Activated CD8-positive, alpha-beta T cell treated with anti-CD3 and anti-CD28 coated beads, Interleukin-2, amount 10 ng/mL, durations not matched to agents 7 days and 5 days (primary cell): ENCODE data around the gene ZNF23. TPM values are rescaled to one million over a fixed set of nuclear protein-coding genes. Genes with fewer than 3 reads are reported as not detected.
A peak's percentile ranks its signal among the peaks of the same experiment; 100 is the strongest.
"Not testable (repeated sequence)": the region's sequence is repeated elsewhere in the genome, so short reads cannot be mapped to it uniquely, and the experiment has no call there.

ENCODE experiments used
- ATAC-seq: fragments of 150-1000 bp; cut with Tn5 transposase; one replicate; pipeline ENCODE4 v1.10.0; 2021; ENCODE audit warnings: moderate library complexity
- CTCF ChIA-PET: fragments of 350-600 bp; sonication (Branson Sonifier 250); formaldehyde crosslinking; loops from one replicate; lab custom pipeline; 2021; ENCODE audit warnings: antibody characterized with exemption; lab: Charles Lee
- POLR2A ChIA-PET: fragments of 350-600 bp; sonication (Branson Sonifier 250); formaldehyde crosslinking; loops from one replicate; lab custom pipeline; 2021; ENCODE audit warnings: antibody characterized with exemption; lab: Charles Lee
- DNase-seq: peaks from one replicate; pipeline ENCODE4 v3.0.0-alpha.2; 2020
- H3K27ac Mint-ChIP-seq: one replicate; pipeline ENCODE4 v1.8.0; 2021; ENCODE audit warnings: mild to moderate bottlenecking, mixed read lengths
- H3K27me3 Mint-ChIP-seq: one replicate; pipeline ENCODE4 v1.8.0; 2021; ENCODE audit warnings: low read depth, mixed read lengths
- H3K36me3 Mint-ChIP-seq: one replicate; pipeline ENCODE4 v1.8.0; 2021; ENCODE audit warnings: low read depth, mixed read lengths
- H3K4me1 Mint-ChIP-seq: one replicate; pipeline ENCODE4 v1.8.0; 2021; ENCODE audit warnings: low read depth, mixed read lengths
- H3K4me3 Mint-ChIP-seq: one replicate; pipeline ENCODE4 v1.8.0; 2021; ENCODE audit warnings: mild to moderate bottlenecking, mixed read lengths
- H3K9me3 Mint-ChIP-seq: one replicate; pipeline ENCODE4 v1.8.0; 2022; ENCODE audit warnings: mixed read lengths; ENCODE audit not compliant: insufficient read depth
- total RNA-seq, 2 experiments: library from RNA; stranded (reverse); gene quantifications; one replicate each; pipeline ENCODE4 v1.2.3, GENCODE V29; 2021

ZNF23 gene
- total RNA-seq, result 1 to 10 TPM; 7.9 to 8.7 TPM

- Mint-ChIP-seq H3K4me1 (peaks cover 22% of the 10 kb centered on the region), H3K4me3 (peak within 1 kb of the TSS; percentile 86), H3K27ac (peak within 1 kb of the TSS; percentile 89), H3K27me3 (no peaks in the 10 kb centered on the region), H3K9me3 (no peaks in the 10 kb centered on the region), H3K36me3 (no peaks in the 10 kb centered on the region)
- ChIA-PET CTCF (interaction anchor here (0.7 to 3.5 kb wide), 6 partner anchors 19 to 149 kb away, joined by 3 to 14 read pairs (median 6); no protein-coding TSS in a partner anchor), POLR2A (interaction anchor here (0.5 to 1.7 kb wide), 3 partner anchors 20 to 90 kb away, joined by 3 to 8 read pairs (median 4); no protein-coding TSS in a partner anchor)
- DNase-seq (peak; percentile 82), ATAC-seq (peak; percentile 98)
Measured at GRCh38 chr16:71461686-71462648, at the start of gene ZNF23. Gene ZNF23, minus strand, starts transcription at chr16:71462247. Its CDS starts 5,451 bp downstream, at chr16:71456796.

DNA sequence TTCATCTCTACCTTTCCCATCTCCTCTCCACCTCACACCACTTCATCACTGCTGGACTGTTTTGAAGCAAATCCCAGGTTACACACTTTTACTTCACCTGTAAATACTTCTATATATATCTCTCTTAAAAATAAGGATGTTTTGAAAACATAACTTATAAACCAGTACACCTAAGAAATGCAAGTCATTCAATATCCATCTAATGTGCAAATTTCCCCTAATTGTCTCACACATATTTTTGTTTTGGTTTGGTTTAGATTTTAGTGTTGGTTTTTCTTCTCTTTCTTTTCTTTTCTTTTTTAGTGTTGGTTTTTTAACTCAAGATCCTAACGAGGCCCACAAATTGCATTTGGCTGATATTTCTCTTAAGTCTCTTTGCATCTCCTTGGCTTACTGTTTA lies 45.0 kb upstream of the ZNF23 start:
- ChIA-PET CTCF (no interaction called here), POLR2A (no interaction called here)
- ATAC-seq (no peak), DNase-seq (no peak)
- Mint-ChIP-seq H3K4me1 (no peaks in the 10 kb centered on the region), H3K9me3 (no peaks in the 10 kb centered on the region), H3K4me3 (no peak overlapping the region), H3K27ac (no peak overlapping the region), H3K27me3 (peaks cover 21% of the 10 kb centered on the region), H3K36me3 (no peaks in the 10 kb centered on the region)

GRCh38 chr16:71504901-71505300 lies 42.9 kb upstream of the ZNF23 start:
- Mint-ChIP-seq H3K4me1 (no peaks in the 10 kb centered on the region), H3K27ac (no peak overlapping the region), H3K9me3 (no peaks in the 10 kb centered on the region), H3K27me3 (peaks cover 21% of the 10 kb centered on the region), H3K4me3 (no peak overlapping the region), H3K36me3 (no peaks in the 10 kb centered on the region)
- POLR2A ChIA-PET, result no interaction called here
- no peak for ATAC-seq
- no peak for DNase-seq
- CTCF ChIA-PET, result no interaction called here

GRCh38 chr16:71504051-71504450 lies 42.0 kb upstream of the ZNF23 start:
- H3K36me3 Mint-ChIP-seq, H3K27ac Mint-ChIP-seq, POLR2A ChIA-PET, ATAC-seq, DNase-seq, H3K4me3 Mint-ChIP-seq, H3K4me1 Mint-ChIP-seq, H3K9me3 Mint-ChIP-seq, CTCF ChIA-PET: not testable (repeated sequence)
- H3K27me3 Mint-ChIP-seq, result peaks cover 16% of the 10 kb centered on the region

- Mint-ChIP-seq H3K36me3 (no peaks in the 10 kb centered on the region), H3K4me3 (no peak overlapping the region), H3K27ac (no peak overlapping the region), H3K9me3 (no peaks in the 10 kb centered on the region), H3K27me3 (peaks cover 6% of the 10 kb centered on the region), H3K4me1 (no peaks in the 10 kb centered on the region)
- DNase-seq (no peak), ATAC-seq (no peak)
- POLR2A ChIA-PET, result no interaction called here
- CTCF ChIA-PET, result interaction anchor here (0.7 to 5.5 kb wide), 5 partner anchors 10 to 89 kb away, joined by 3 to 98 read pairs (median 4); partner anchors contain the start of genes ZNF19 and ZNF23
Measured at GRCh38 chr16:71501547-71501946, 39.5 kb upstream of the ZNF23 start.

DNA sequence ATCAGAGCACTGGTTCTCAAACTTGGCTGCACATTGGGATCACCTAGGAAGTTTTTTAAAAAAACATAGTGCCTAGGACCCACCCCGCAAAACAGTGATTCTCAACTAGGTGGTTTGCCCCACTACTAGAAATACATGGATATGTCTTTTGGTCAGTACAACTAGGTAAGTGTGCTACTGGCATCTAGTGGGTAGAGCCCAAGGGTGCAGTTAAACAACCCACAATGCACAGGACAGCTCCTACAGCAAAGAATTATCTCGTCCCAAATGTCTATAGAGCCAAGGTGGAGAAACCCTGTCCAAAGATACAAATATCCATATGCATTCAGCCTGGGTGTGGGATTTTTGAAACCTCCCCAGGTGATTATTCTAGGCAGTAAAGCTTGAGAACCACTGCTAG lies 38.9 kb upstream of the ZNF23 start:
- CTCF ChIA-PET, result interaction anchor here (0.7 to 5.5 kb wide), 9 partner anchors 9 to 110 kb away, joined by 3 to 98 read pairs (median 5); partner anchors contain the start of genes ZNF19 and ZNF23
- Mint-ChIP-seq H3K27me3 (peaks cover 6% of the 10 kb centered on the region), H3K27ac (no peak overlapping the region), H3K36me3 (no peaks in the 10 kb centered on the region), H3K4me3 (no peak overlapping the region), H3K4me1 (no peaks in the 10 kb centered on the region), H3K9me3 (no peaks in the 10 kb centered on the region)
- ATAC-seq, result no peak
- POLR2A ChIA-PET, result no interaction called here
- no peak for DNase-seq

DNA sequence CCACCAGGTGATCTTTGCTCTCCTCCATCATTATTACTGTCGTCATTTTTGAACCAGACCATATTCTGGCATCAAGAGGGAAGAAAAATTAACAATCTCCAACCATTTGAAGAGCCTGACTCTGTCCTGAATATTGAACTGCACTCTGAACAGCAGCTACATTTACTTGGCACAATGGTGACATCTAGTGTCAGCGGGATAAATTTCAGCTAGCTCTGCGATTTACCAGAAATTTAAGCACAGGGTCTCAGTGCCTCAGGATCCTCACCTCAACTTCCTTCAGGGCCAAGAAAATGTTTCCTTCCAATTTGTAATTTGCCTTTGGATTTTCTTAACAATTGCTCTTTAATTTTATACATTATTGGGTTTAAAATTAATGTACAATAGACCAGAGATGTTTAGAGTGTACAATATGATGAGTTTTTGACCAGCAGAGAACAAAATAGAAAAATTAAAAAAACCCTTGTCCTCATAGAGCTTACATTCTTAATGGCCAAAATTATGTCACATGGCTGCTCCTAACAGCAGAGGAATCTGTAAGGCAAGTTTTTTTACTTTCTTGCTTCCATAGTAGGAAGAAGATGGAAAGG lies 37.8 kb upstream of the ZNF23 start:
- no peaks in the 10 kb centered on the region for H3K36me3 Mint-ChIP-seq

DNA sequence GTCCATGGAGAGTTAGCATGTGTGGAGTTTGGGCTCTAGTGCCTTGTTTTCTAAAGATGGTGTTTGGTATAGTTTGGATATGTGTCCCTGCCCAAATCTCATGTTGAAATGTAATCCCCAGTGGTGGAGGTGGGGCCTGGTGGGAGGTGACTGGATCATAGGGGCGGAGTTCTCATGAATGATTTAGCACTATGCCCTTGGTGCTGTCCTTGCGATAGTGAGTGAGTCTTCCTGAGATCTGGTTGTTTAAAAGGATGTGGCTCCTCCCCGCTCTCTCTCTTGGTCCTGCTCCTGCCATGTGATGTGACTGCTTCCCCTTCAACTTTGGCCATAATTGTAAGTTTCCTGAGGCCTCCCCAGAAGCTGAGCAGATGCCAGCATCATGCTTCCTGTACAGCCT lies 36.0 kb upstream of the ZNF23 start:
- POLR2A ChIA-PET, result no interaction called here
- no peaks in the 10 kb centered on the region for H3K9me3 Mint-ChIP-seq
- CTCF ChIA-PET, result interaction anchor here (1.2 to 5.5 kb wide), 4 partner anchors 35 to 113 kb away, joined by 4 to 98 read pairs (median 12); partner anchors contain the start of gene ZNF23
- H3K36me3 Mint-ChIP-seq, result no peaks in the 10 kb centered on the region
- H3K27ac Mint-ChIP-seq, result no peak overlapping the region
- H3K27me3 Mint-ChIP-seq, result no peaks in the 10 kb centered on the region
- ATAC-seq (no peak), DNase-seq (no peak)
- H3K4me1 Mint-ChIP-seq, result no peaks in the 10 kb centered on the region
- H3K4me3 Mint-ChIP-seq, result no peak overlapping the region

More for the DNA sequence above, 37.8 kb upstream of the ZNF23 start:
- ATAC-seq (peak; percentile 60), DNase-seq (peak; percentile 68)
- H3K9me3 Mint-ChIP-seq, result no peaks in the 10 kb centered on the region
- peaks cover under 1% of the 10 kb centered on the region for H3K27me3 Mint-ChIP-seq
- POLR2A ChIA-PET, result interaction anchor here (1.6 kb wide), 1 partner anchor 87 kb away, joined by 4 read pairs; no protein-coding TSS in a partner anchor
- H3K27ac Mint-ChIP-seq, result no peak overlapping the region
- H3K4me3 Mint-ChIP-seq, result no peak overlapping the region
- CTCF ChIA-PET, result interaction anchor here (0.7 to 5.5 kb wide), 24 partner anchors 10 to 141 kb away, joined by 3 to 98 read pairs (median 4); partner anchors contain the start of genes CALB2, CHST4, ZNF19 and ZNF23
- H3K4me1 Mint-ChIP-seq, result no peaks in the 10 kb centered on the region

GRCh38 chr16:71493213-71493612 lies 31.2 kb upstream of the ZNF23 start:
- ChIA-PET CTCF (no interaction called here), POLR2A (no interaction called here)
- H3K4me1 Mint-ChIP-seq, result no peaks in the 10 kb centered on the region
- H3K27me3 Mint-ChIP-seq, result peaks cover 4% of the 10 kb centered on the region
- no peaks in the 10 kb centered on the region for H3K36me3 Mint-ChIP-seq
- H3K27ac Mint-ChIP-seq, result no peak overlapping the region
- ATAC-seq (no peak), DNase-seq (no peak)
- no peak overlapping the region for H3K4me3 Mint-ChIP-seq
- H3K9me3 Mint-ChIP-seq, result no peaks in the 10 kb centered on the region

GRCh38 chr16:71492786-71493185 lies 30.7 kb upstream of the ZNF23 start:
- CTCF ChIA-PET, result no interaction called here
- Mint-ChIP-seq H3K36me3 (no peaks in the 10 kb centered on the region), H3K4me3 (no peak overlapping the region), H3K27ac (no peak overlapping the region), H3K27me3 (peaks cover 4% of the 10 kb centered on the region), H3K9me3 (no peaks in the 10 kb centered on the region), H3K4me1 (no peaks in the 10 kb centered on the region)
- ATAC-seq (no peak), DNase-seq (no peak)
- POLR2A ChIA-PET, result no interaction called here

- Mint-ChIP-seq H3K36me3 (no peaks in the 10 kb centered on the region), H3K27ac (no peak overlapping the region), H3K27me3 (peaks cover 8% of the 10 kb centered on the region), H3K4me1 (no peaks in the 10 kb centered on the region), H3K4me3 (no peak overlapping the region), H3K9me3 (no peaks in the 10 kb centered on the region)
- ChIA-PET POLR2A (no interaction called here), CTCF (interaction anchor here (2.7 kb wide), 1 partner anchor 9 kb away, joined by 12 read pairs; no protein-coding TSS in a partner anchor)
- no peak for ATAC-seq
- no peak for DNase-seq
Measured at GRCh38 chr16:71491054-71491453, 29.0 kb upstream of the ZNF23 start.
